OCI-LY7 (cell line): Measurements from ENCODE around the gene TADA1. TPM values are rescaled to one million over a fixed set of nuclear protein-coding genes. Genes with fewer than 3 reads are reported as not detected.
A peak's percentile ranks its signal among the peaks of the same experiment; 100 is the strongest.

Experiments used
- BruUV-seq: library from RNA; stranded (reverse); fragments of 400-500 nt; replicated peaks from 2 replicates; lab custom pipeline; 2021; lab: Mats Ljungman, UMichigan
- CTCF ChIA-PET: fragments of 300-600 bp; sonication (Branson Sonifier 250); formaldehyde crosslinking; loops from one replicate; lab custom pipeline; 2022; ENCODE audit warnings: antibody characterized with exemption; ENCODE audit not compliant: unreplicated experiment; lab: Charles Lee
- POLR2A ChIA-PET: fragments of 300-600 bp; sonication (Branson Sonifier 250); formaldehyde crosslinking; loops from one replicate; lab custom pipeline; 2022; ENCODE audit warnings: antibody characterized with exemption; lab: Charles Lee
- DNase-seq: peaks from one replicate; pipeline ENCODE4 v3.0.0-alpha.2; 2015; ENCODE audit warnings: low spot score
- H2AFZ ChIP-seq: fragments of 200-600 bp; sonication (generic), shearing (Covaris generic); 2 replicates; pipeline ENCODE4 v1.6.1; 2014; ENCODE audit warnings: mild to moderate bottlenecking, antibody characterized with exemption, low read length, moderate library complexity
- H3K27ac ChIP-seq: fragments of 200-600 bp; sonication (generic); 2 replicates; pipeline ENCODE4 v1.5.1; 2014; ENCODE audit warnings: mixed run types, low read depth, mild to moderate bottlenecking, moderate library complexity, low read length, inconsistent platforms; ENCODE audit not compliant: poor library complexity, severe bottlenecking
- H3K36me3 ChIP-seq: fragments of 200-600 bp; sonication (generic); 2 replicates; pipeline ENCODE4 v1.6.1; 2014; ENCODE audit warnings: mild to moderate bottlenecking, antibody characterized with exemption, low read length, moderate library complexity, mixed read lengths; ENCODE audit not compliant: insufficient read depth
- H3K4me1 ChIP-seq: fragments of 200-600 bp; sonication (generic); 2 replicates; pipeline ENCODE4 v1.5.1; 2014; ENCODE audit warnings: mild to moderate bottlenecking, low read length; ENCODE audit not compliant: insufficient read depth, poor library complexity, severe bottlenecking
- H3K4me2 ChIP-seq: fragments of 200-600 bp; sonication (generic); 2 replicates; pipeline ENCODE4 v1.6.1; 2014; ENCODE audit warnings: mild to moderate bottlenecking, low read length
- H3K4me3 ChIP-seq: fragments of 200-600 bp; sonication (generic); 2 replicates; pipeline ENCODE4 v1.5.1; 2014; ENCODE audit warnings: mild to moderate bottlenecking, low read depth, low read length; ENCODE audit not compliant: poor library complexity, severe bottlenecking
- H3K79me2 ChIP-seq: fragments of 200-600 bp; sonication (generic); 2 replicates; pipeline ENCODE4 v1.6.1; 2016; ENCODE audit warnings: low read depth, mild to moderate bottlenecking, low read length, moderate library complexity, mixed read lengths; ENCODE audit not compliant: insufficient read depth
- H3K9me2 ChIP-seq: fragments of 200-600 bp; sonication (generic); 2 replicates; pipeline ENCODE4 v1.6.1; 2016; ENCODE audit warnings: mild to moderate bottlenecking, low read length, mixed read lengths; ENCODE audit not compliant: insufficient read depth
- H3K9me3 ChIP-seq: fragments of 200-600 bp; sonication (generic); 2 replicates; pipeline ENCODE4 v1.6.1; 2014; ENCODE audit warnings: mild to moderate bottlenecking, mixed run types, low read length, mixed read lengths
- H4K20me1 ChIP-seq: fragments of 200-600 bp; sonication (generic); 2 replicates; pipeline ENCODE4 v1.6.1; 2014; ENCODE audit warnings: mild to moderate bottlenecking, antibody characterized with exemption, low read length, moderate library complexity, mixed read lengths; ENCODE audit not compliant: insufficient read depth
- CTCF ChIP-seq: fragments of 200-600 bp; sonication (generic); conservative IDR thresholded peaks from 2 replicates; pipeline ENCODE4 v1.5.1; 2014; ENCODE audit warnings: mild to moderate bottlenecking, antibody characterized with exemption, low read length, moderate library complexity, mixed read lengths
- EZH2phosphoT487 ChIP-seq: fragments of 200-600 bp; sonication (generic); IDR thresholded peaks from 2 replicates; pipeline ENCODE4 v1.6.1; 2018; ENCODE audit warnings: low read depth, borderline replicate concordance, mild to moderate bottlenecking, mixed run types, antibody characterized with exemption, low read length, moderate library complexity, mixed read lengths
- intact Hi-C: fragments of 100-400 bp; cut with micrococcal nuclease; formaldehyde crosslinking; loops from one replicate; pipeline ENCODE4 v1.10.0; 2022; ENCODE audit not compliant: unreplicated experiment
- total RNA-seq, 2 experiments: library from RNA; depleted of rRNA in 1 of 2; stranded (reverse); fragments of >200 nt in 1 of 2; shearing (Covaris generic) in 1 of 2; gene quantifications; 2 replicates each; pipeline ENCODE4 v1.2.3, GENCODE V29; 2014 to 2022

Gene TADA1
- total RNA-seq, 2 experiments from 2014 or later = 16.4 to 16.9 TPM

GRCh38 chr1:166865926-166866325 is 10.1 kb downstream of the TADA1 start:
- H3K36me3 ChIP-seq = peaks cover 77% of the 10 kb centered on the region
- intact Hi-C loops = no loop called here
- no peak overlapping the region for H3K27ac ChIP-seq
- no peaks in the 10 kb centered on the region for H3K9me3 ChIP-seq
- no TSS peak for BruUV-seq
- no peaks in the 10 kb centered on the region for H3K4me1 ChIP-seq
- H2AFZ ChIP-seq = no peak overlapping the region
- TF ChIP-seq CTCF = no peak
- no peak for TF ChIP-seq EZH2phosphoT487
- CTCF ChIA-PET = no interaction called here
- peaks cover 7% of the 10 kb centered on the region; the same call in 1 of the 2 replicates for H3K79me2 ChIP-seq
- no peaks in the 10 kb centered on the region for H4K20me1 ChIP-seq
- no peak overlapping the region for H3K4me2 ChIP-seq
- H3K9me2 ChIP-seq = no peaks in the 10 kb centered on the region
- POLR2A ChIA-PET = interaction anchor here (0.6 to 1.8 kb wide), 2 partner anchors 10 to 666 kb away, joined by 4 to 5 read pairs; partner anchors contain the start of gene TADA1
- no peak overlapping the region for H3K4me3 ChIP-seq
- DNase-seq = no peak

DNA sequence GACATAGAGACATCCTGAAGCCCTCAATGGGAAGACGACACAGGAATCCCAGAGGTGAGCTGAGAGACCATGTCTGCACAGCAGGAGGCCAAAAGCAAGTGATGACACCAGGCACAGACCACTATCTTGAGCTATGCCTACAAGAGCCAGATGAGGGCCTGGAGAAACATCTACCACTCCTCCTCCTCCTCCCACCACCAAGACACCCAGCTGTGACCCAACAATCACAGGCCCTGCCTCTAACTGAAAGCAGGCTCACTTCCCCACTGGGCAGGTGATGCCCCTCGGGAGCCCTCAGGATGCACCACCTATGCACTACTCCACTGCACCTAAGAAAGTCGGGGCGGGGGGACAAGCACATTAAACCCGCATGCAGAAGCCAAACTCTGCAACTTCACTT is 16.5 kb downstream of the TADA1 start:
- Histone ChIP-seq H3K9me2 (no peaks in the 10 kb centered on the region), H3K4me1 (peaks cover 10% of the 10 kb centered on the region), H4K20me1 (no peaks in the 10 kb centered on the region), H3K4me3 (no peak overlapping the region), H3K36me3 (peaks cover 100% of the 10 kb centered on the region), H3K9me3 (no peaks in the 10 kb centered on the region), H3K79me2 (no peaks in the 10 kb centered on the region; the same call in 1 of the 2 replicates), H2AFZ (no peak overlapping the region), H3K4me2 (no peak overlapping the region), H3K27ac (no peak overlapping the region)
- no TSS peak for BruUV-seq
- no peak for TF ChIP-seq CTCF
- TF ChIP-seq EZH2phosphoT487 = no peak
- ChIA-PET CTCF (no interaction called here), POLR2A (interaction anchor here (0.5 to 1.2 kb wide), 5 partner anchors 8 to 349 kb away, joined by 3 to 4 read pairs (median 3); no protein-coding TSS in a partner anchor)
- DNase-seq = peak; percentile 48
- intact Hi-C loops = no loop called here

DNA sequence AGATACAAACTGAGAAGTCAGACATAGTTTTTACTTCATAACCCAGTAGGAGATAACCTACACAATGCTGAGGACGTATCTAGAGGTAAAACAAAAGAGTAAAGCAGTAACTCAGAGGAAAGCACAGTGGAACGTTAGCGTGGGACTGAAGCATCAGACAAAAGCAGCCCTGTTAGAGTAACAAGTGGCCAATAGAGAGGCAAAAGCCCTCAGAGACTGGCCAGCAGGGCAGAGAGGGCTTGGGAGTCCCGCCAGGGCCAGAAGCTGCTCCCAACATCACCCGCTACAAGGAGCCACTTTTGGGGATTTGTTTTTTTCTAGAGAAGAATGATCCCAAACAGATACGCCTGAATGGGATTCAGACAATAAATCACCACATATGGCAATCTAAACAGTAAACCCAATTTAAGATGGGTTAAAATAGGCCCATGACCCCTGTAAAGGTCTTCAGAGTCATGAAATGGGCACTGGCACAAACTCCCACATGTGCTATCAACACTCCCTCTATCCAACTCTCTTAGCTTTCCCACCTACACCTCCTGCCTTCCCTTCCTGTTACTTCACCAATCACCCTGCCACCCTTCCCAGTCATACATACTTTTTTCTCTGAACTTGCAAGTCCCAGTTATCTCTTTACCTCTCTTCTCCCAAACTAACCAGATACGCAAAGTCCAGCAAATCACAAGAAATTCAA is 17.2 kb downstream of the TADA1 start:
- POLR2A ChIA-PET = interaction anchor here (0.6 to 1.4 kb wide), 3 partner anchors 9 to 681 kb away, joined by 3 to 5 read pairs (median 3); no protein-coding TSS in a partner anchor
- CTCF ChIA-PET = no interaction called here

More for the DNA sequence above, 17.2 kb downstream of the TADA1 start:
- BruUV-seq = no TSS peak
- Histone ChIP-seq H3K9me2 (no peaks in the 10 kb centered on the region), H3K4me3 (no peak overlapping the region), H3K9me3 (no peaks in the 10 kb centered on the region), H3K27ac (no peak overlapping the region), H3K4me2 (no peak overlapping the region), H3K4me1 (peaks cover 10% of the 10 kb centered on the region), H2AFZ (no peak overlapping the region), H3K79me2 (no peaks in the 10 kb centered on the region; the same call in 1 of the 2 replicates), H3K36me3 (peaks cover 100% of the 10 kb centered on the region), H4K20me1 (peaks cover 4% of the 10 kb centered on the region; the same call in 1 of the 2 replicates)
- TF ChIP-seq EZH2phosphoT487 (no peak), CTCF (no peak)
- DNase-seq = no peak
- intact Hi-C loops = no loop called here
